K562 (cell line): ENCODE results near the gene GLRX. TPM values are rescaled to one million over a fixed set of nuclear protein-coding genes. Genes with fewer than 3 reads are reported as not detected.

Experiments used
- BRD4 ChIP-seq: fragments of 200-600 bp; sonication (generic); IDR thresholded peaks from 2 replicates; pipeline ENCODE4 v1.6.1; 2017; ENCODE audit warnings: inconsistent platforms
- DIDO1 ChIP-seq: fragments of 450-650 bp; IDR thresholded peaks from 2 replicates; pipeline ENCODE4 v1.6.1; 2016; ENCODE audit warnings: low read depth, missing biosample characterization, missing genetic modification characterization
- E2F3 ChIP-seq: fragments of 250-450 bp; sonication (Bioruptor Pico); IDR thresholded peaks from 2 replicates; pipeline ENCODE4 v1.4.0; 2020; ENCODE audit warnings: mild to moderate bottlenecking
- EP400 ChIP-seq: fragments of 450-650 bp; IDR thresholded peaks from 2 replicates; pipeline ENCODE4 v1.6.1; 2017; ENCODE audit warnings: antibody characterized with exemption, mild to moderate bottlenecking, moderate library complexity
- FOSL1 ChIP-seq: fragments of 200-800 bp; sonication (Bioruptor generic); conservative IDR thresholded peaks from 2 replicates; pipeline ENCODE4 v1.6.1; 2016; ENCODE audit warnings: missing genetic modification characterization, missing compliant biosample characterization
- HDAC2 ChIP-seq: fragments of 450-650 bp; IDR thresholded peaks from 2 replicates; pipeline ENCODE4 v1.6.1; 2016; ENCODE audit warnings: mild to moderate bottlenecking
- HNRNPL ChIP-seq: fragments of 200-400 bp; formaldehyde crosslinking; IDR thresholded peaks from 2 replicates; pipeline ENCODE4 v1.6.1; 2017; ENCODE audit warnings: low read depth, mild to moderate bottlenecking, low read length
- IRF9 ChIP-seq: fragments of 450-650 bp; IDR thresholded peaks from 2 replicates; pipeline ENCODE4 v1.6.1; 2016; ENCODE audit warnings: missing biosample characterization, missing genetic modification characterization
- KAT2B ChIP-seq: IDR thresholded peaks from one replicate; pipeline ENCODE4 v1.6.1; 2012; ENCODE audit warnings: low read depth, mild to moderate bottlenecking, control low read depth, inconsistent platforms, low read length, moderate library complexity
- MXD1 ChIP-seq: fragments of 250-450 bp; sonication (Bioruptor Pico); IDR thresholded peaks from 2 replicates; pipeline ENCODE4 v1.8.0; 2021; ENCODE audit warnings: borderline replicate concordance, mild to moderate bottlenecking, moderate library complexity; ENCODE audit not compliant: poor library complexity, severe bottlenecking
- RAD51 ChIP-seq: fragments of 450-650 bp; IDR thresholded peaks from 2 replicates; pipeline ENCODE4 v1.7.1; 2016; ENCODE audit warnings: low read depth, mild to moderate bottlenecking, borderline replicate concordance
- SMARCC2 ChIP-seq: fragments of 450-650 bp; IDR thresholded peaks from 2 replicates; pipeline ENCODE4 v1.6.1; 2017; ENCODE audit warnings: antibody characterized with exemption, moderate library complexity, mild to moderate bottlenecking, low read depth
- SP1 ChIP-seq: sonication (generic); formaldehyde crosslinking; IDR thresholded peaks from 2 replicates; pipeline ENCODE4 v1.8.1; 2022; ENCODE audit warnings: mild to moderate bottlenecking, missing genetic modification reagents
- SRSF1 ChIP-seq: fragments of 200-400 bp; formaldehyde crosslinking; IDR thresholded peaks from 2 replicates; pipeline ENCODE4 v1.6.1; 2017; ENCODE audit warnings: mild to moderate bottlenecking, low read depth, low read length, moderate library complexity
- TCFL5 ChIP-seq: fragments of 250-450 bp; sonication (Bioruptor Pico); conservative IDR thresholded peaks from 2 replicates; pipeline ENCODE4 v1.6.1; 2021; ENCODE audit warnings: mild to moderate bottlenecking, moderate library complexity, matching md5 sums
- ZKSCAN3 ChIP-seq: fragments of 250-450 bp; sonication (Bioruptor Pico); IDR thresholded peaks from 2 replicates; pipeline ENCODE4 v1.4.0; 2020
- ZNF318 ChIP-seq, 2 experiments: fragments of 450-650 bp; IDR thresholded peaks; 2 replicates each; pipeline ENCODE4 v1.6.1; 2016; ENCODE audit warnings: mild to moderate bottlenecking in 2 of 2, borderline replicate concordance in 1 of 2, low read depth in 1 of 2, moderate library complexity in 1 of 2
- polyA plus RNA-seq, 8 experiments: library from polyadenylated mRNA; depleted of rRNA in 4 of 8; stranded (reverse) in 5 of 8; unstranded in 3 of 8; fragments of >200 nt; fragmentation: Nextera tagmentation in 2 of 8; fragmentation: Illumina TruSeq in 1 of 8; extraction: Ambion mirVana in 2 of 8; extraction: Trizol in 1 of 8; gene quantifications; 2 replicates each; pipeline versions ENCODE4 v1.2.1 to v1.2.3, GENCODE V29; 2011 to 2014; ENCODE audit warnings: inconsistent platforms in 1 of 8, missing spikeins in 1 of 8
- total RNA-seq, 7 experiments: library from RNA; depleted of rRNA in 6 of 7; stranded (reverse); fragments of >200 nt in 6 of 7; fragmentation: Illumina TruSeq in 2 of 7; extraction: Trizol in 2 of 7; gene quantifications; 2 replicates each; pipeline versions ENCODE4 v1.2.1 to v1.2.3, GENCODE V29; 2011 to 2021; ENCODE audit warnings: low replicate concordance in 1 of 7

GLRX gene
- total and polyA plus RNA-seq, 9 of the 15 experiments (the other 6 are each of a cell fraction or from before 2014, with no cell fraction given): 2.3 to 11.2 (median 4.6) TPM

GRCh38 chr5:95773335-95774059, 49.0 kb downstream of the GLRX start (continued):
- TF ChIP-seq ZNF318 (IDR thresholded peaks at IDR 0.05; ENCODE audit: borderline replicate concordance in 1 of 2, low read depth in 1 of 2) (no peak), HDAC2 (no peak; the same call in 1 of the 2 replicates), SRSF1 (no peak), DIDO1 (tag) (no peak), E2F3 (no peak), RAD51 (no peak; the same call in 1 of the 2 replicates), TCFL5 (CRISPR knock-in tag) (no peak), BRD4 (no peak), ZKSCAN3 (CRISPR knock-in tag) (no peak), SMARCC2 (peak; percentile 66; the same call in 1 of the 2 replicates), FOSL1 (tag) (peak; percentile 42), EP400 (no peak; the same call in 1 of the 2 replicates), IRF9 (tag) (no peak), SP1 (CRISPR knock-in tag) (no peak), KAT2B (no peak), HNRNPL (no peak), MXD1 (no peak)
